ENCODE data around the gene SUPT3H.
"Not testable (repeated sequence)": the region's sequence is repeated elsewhere in the genome, so short reads cannot be mapped to it uniquely, and the experiment has no call there.

SUPT3H gene

DNA sequence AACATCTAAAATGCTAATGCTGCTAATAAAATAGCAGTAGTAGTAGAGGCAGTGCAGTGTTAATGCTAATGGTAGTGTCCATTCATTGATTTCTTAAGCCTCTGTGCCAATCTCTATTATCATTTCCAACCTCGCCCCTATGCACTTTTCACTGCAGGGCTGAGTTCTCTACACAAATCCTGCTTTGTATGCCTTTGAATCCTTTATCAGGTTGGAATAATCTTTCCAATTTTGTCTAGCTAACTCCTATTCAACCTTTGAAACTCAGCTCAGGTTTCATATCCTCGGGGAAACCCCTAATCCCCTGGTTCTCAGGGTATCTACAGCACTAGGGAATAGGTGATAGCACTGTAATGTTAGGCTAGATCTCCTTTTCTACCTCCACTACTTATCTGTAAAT lies 333.6 kb downstream of the SUPT3H start:
- no peak for DNase-seq

DNA sequence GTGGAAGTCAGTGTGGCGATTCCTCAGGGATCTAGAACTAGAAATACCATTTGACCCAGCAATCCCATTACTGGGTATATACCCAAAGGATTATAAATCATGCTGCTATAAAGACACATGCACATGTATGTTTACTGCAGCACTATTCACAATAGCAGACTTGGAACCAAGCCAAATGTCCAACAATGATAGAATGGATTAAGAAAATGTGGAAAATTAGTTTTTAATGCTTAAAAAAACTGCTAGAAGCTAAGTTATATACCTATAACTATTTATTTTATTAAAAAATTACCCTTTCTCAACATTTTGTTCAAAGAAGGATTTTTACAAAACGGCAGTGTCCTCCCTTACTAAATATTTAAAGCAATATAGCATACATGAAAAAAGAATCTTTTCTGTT lies 335.1 kb downstream of the SUPT3H start:
- DNase-seq, result not testable (repeated sequence)

DNA sequence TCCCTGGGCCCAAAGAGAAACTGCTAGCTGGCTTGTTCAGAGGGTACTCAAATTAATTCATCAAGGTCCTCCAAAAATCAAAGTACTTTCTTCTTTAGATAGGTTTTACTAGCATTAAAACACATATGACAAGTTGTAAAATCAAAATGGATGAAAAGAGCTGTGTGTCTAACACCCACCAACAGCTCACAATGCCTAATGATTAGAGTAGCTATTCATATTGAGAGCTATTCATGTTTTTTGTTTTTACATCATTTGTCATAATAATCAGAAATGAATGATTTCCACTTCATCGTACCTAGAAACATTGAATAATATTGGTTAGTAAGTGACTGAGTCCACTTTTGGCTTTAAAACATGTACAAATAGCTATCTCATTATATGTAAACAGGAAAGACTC lies 339.5 kb downstream of the SUPT3H start:
- DNase-seq, result no peak

DNA sequence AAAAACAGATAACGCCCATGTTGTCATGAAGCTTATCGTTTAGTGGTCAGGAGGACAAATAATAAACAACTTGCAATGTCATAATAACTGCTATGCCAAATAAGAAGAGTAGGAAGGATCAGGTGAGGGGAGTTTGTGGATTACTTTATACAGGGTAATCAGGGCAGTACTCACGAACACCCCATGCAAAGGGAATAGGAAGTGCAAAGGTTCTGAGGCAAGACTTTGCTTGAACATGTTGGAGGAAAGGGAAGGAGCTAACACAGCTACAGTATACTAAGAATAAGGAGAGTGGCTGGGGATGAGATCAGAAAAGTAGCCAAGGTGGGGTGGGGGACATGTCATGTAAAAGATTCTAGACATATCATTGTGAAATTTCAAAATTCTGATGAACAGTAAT lies 341.6 kb downstream of the SUPT3H start:
- no peak for DNase-seq

DNA sequence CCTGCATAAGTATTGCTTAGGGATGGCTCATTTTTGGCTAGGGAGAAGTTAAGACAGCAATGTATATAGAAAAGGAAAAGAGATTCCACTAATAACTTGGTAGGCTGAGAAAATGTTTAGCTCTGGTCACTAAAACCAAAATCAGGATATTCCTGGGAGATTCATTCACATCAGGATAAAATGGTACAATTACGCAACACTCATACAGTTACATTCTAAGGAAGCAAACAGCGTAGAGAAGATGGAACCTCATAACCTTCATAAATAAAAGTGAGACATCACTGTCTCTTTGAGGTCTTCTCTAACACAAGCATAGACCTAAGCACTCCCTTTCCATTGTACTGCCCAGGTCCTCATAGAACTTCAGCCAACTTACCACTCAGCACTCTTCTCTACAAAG lies 345.3 kb downstream of the SUPT3H start:
- no peak for DNase-seq

DNA sequence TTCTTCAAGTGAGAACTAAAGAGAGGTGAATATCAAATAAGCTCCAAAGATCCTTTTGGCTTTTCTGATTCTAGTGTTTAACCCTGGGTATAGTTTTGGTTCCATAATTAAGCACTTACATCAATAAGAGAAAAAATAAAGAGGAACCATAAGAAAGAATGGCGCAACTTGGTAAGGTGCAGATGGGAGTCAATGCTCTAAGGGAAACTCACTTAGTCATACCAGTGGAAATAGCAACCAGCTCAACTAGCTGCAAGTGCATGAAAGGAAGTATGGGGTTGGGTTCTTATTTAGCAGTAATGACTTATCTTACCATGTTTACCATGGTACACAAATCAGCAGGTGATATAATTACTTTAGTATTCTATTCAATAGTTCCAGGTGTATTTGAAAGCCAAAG lies 346.1 kb downstream of the SUPT3H start:
- peak; percentile 2 for DNase-seq

DNA sequence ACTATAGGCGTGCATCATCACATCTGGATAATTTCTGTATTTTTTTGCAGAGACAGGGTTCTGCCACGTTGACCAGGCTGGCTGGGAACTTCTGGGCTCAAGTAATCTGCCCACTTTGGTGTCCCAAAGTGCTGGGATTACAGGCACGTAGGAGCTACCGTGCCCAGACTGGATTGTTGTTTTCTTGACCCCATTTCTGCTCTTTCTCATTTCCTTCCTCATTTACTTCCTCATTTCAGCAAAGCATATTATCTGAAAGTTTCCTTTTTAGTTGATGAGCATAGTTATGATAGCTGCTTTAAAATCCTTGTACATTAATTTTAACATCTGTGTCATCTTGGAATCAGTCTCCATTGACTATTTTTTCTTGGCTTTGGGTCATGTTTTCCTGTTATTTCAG lies 350.6 kb downstream of the SUPT3H start:
- DNase-seq, result no peak

DNA sequence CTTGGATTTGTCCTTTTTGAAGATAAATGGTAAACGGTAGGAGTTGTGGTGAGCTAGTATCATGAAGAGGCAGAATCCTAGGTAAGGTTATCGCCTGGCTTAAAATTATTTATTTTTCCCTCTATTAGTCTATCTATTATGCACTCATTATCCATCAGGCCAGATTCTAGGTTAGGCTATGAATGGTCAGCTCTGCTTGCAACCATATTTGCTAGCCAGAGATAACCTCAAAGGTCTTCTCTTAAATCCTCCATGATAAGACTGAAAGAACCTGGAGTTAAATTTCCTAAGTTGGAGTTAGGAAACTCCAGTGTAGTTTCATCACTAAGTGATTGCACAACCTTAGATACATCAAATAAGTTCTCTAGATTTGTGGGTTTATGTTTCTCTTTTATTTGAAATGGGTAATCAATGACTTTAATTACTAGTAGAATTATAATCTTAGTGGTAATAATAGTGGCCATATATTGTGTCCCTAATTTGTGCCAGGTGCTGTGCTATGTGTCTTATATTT lies 351.7 kb downstream of the SUPT3H start:
- no peak for DNase-seq

DNA sequence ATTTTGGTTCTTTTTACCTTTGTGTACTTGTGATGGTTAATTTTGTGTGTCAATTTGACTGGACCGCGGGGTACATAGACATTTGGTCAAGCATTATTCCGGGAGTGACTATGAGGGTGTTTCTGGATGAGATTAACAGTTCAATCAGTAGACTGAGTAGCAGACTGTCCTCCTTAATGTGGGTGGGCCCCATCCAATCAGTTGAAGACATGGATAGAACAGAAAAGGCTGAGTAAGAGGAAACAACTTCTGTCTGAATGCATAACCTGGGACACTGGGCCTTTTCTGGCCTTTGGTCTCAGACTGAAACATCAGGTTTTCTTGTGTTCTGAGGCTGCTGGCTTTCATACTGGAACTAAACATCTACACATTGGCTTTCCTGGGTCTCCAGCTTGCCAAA lies 353.1 kb downstream of the SUPT3H start:
- no peak for DNase-seq

DNA sequence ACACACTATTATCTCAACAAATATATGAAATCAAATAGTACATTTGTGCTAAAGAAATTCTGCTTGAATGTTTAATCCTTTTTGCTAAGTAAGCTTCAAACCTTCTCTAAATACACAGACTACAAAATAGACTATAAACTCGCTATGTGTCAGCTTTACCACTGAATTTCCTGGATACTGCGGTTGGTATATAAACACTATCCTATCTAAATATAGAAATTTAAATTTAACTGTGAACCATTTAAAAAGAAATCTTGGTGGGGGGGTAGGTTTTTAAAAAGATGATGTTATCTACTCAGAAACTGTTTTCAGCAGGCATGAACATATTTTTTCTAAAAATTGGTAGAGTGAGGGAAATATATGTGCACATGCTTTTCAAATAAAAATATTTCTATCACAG lies 356.1 kb downstream of the SUPT3H start:
- DNase-seq, result peak; percentile 29

DNA sequence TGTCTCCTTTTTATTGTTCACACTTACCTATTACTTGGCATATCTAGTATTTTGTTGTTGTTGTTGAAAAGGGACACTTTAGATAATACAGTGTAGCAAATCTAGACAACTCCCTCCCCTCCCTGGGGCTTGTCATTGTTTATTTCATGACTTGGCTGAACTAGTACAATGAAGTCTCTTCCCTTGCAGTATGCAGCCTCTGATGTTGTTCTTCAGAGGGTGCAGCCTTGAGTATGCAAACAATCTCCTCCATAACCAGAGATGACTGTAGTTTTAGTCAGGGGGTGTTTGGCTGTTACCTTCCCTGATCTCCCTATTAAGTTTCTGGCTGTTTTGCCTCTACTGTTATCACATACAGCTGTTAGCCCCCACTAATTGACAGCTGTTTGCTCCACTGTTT lies 365.0 kb downstream of the SUPT3H start:
- DNase-seq, result no peak

DNA sequence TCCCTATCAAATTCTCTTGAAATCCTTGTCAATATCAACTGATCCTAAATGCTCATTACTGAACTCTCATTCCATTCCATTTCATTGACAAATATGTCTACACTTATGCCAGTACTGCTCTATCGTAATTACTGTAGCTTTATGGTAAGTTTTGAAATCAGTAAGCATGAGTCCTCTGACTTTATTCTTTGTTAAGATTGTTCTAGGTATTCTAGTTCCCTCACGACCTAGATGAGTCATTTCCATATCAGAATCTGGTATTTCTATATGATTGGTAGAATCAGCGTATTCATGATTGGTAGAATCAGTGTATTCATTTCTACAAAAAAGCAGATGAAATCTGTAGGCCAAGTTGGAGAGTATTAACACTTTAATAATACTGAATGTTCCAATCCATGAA lies 368.2 kb downstream of the SUPT3H start:
- peak; percentile 79 for DNase-seq

DNA sequence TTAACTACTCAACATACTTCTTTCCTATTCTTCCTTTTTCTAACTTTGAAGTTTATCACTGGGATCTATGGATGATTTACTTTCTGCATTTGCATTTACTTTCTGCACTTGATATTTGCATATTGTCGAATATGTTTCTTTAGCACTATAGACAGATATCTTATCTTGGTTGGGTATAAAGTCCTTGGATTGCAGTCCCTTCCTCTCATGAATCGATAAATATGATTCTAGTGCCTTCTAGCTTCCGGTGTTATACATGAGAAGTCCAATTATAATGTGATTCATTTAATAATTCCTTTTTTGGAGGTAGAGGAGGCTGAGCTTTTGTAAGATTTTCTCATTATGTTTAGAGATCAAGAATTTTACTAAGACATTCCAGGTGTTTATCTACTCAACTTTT lies 370.8 kb downstream of the SUPT3H start:
- DNase-seq, result no peak

DNA sequence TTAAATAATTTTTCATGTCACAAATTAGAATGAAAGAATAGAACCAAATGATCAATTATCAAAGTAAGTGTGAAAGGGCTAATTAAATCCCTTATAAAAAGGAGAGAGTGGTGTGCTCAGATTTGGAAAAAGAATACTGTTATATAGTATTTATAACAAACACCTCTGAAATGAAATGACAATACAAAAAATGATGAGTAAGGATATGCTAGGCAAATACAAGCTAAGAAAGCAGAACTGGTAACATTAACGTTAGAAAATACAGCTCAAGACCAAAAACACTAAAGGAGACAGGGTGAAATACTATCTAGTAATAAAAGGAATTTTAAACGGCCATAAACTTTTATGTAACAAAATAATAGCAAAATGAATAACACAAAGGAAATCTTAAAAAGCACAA lies 373.8 kb downstream of the SUPT3H start:
- no peak for DNase-seq

DNA sequence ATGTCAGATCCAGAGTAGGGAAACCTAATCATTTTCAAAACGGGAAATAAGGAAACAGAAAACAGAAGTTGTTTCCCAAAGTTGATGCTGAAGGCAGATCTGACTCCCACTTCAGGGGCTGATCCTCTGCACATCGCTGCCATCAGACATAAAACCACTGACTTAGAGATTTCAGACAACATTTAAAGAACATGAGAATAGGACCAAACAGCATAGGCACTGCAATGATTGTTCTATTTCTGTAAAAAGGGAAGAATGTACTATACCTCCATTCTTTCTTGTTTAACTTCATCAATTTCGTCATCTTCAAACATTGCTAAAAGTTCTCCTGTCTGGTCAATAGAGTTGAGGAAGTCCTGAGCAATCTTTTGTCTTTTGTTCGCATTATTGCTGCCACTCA lies 374.3 kb downstream of the SUPT3H start:
- no peak for DNase-seq

DNA sequence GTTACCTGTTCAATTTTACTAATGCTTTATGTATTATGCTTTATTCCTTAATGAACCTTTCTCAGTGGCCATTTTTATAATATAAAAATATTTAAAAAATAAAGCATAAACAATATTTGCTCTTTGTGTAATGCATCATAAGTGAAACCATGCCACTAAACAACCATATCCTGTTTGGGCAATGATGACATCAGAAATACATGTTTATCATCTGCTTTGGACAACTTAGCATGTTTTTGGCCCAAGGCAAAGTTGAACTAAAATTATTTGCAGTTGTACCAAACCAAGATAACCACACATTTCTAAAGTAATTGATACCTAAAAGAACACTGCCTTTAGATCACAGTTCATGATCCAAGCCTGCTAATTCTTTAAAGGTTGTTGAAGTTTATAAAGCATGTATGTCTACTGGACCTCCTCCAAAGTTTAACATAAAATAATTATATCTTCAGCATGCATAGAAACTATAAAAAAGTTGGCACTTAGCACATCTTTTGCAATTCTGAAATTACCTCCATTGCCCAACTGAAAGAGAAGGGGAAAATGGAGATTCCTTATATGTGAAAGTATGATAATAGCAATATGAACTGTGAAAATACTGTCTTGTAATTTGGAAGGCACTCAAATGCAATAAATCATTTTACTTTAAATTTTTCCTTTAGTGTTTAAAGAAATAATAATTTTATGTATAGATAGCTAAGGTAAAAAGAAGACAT lies 375.2 kb downstream of the SUPT3H start:
- peak; percentile 15 for DNase-seq

DNA sequence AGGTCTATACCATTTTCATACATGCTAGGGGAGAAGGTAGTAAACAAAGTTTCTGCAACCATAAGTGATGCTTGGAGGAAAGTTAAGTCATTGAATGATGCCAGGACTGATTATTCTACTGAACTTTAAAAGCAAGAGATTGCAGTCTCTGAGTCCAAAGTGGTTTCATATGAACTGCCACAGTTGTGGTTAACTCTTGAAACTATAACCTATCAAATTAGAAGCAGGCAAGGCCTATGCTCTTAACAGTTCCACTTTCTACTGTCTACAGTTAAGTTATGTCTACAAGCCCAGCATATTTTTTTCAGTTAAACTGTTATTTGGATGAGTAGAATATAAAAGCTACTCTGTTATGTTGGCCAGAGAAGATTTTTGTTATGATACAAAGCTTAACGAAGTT lies 376.1 kb downstream of the SUPT3H start:
- DNase-seq, result peak; percentile 71

DNA sequence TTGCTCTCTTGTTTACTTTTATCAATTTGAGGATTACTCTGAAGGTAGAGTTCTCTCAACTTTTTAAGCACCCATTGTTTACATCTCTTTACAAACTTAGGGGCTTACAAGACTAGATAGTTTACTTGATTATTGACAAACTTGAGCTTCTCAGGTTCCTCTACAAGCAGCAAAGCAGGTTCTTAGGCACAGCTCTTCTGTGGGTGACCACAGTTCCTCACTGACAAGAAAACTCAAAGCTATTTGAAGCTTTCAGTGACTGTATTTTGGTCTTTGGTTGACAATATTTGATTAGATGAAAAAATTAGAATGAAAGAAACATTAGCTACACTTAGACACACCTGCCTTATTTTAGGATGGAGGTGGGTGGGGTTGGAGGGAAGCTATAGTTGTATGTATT lies 376.9 kb downstream of the SUPT3H start:
- no peak for DNase-seq

DNA sequence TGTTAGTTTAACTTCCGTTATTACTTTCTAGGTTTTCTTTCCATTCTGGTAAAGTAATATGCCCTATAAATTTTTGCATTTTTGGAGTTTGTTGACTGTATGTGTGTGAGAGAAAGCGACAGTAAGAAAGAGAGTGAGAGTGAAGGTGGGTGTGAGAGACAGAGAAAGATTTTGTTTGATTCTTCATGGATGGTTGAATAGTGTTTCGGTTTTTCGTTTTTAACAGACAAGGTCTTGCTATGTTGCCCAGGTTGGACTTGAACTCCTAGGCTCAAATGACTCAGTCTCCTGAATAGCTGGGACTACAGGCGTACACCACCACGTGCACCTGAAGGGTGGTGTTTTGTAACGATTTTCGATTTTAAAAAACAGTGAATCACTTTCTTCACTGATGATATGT lies 378.7 kb downstream of the SUPT3H start:
- no peak for DNase-seq

DNA sequence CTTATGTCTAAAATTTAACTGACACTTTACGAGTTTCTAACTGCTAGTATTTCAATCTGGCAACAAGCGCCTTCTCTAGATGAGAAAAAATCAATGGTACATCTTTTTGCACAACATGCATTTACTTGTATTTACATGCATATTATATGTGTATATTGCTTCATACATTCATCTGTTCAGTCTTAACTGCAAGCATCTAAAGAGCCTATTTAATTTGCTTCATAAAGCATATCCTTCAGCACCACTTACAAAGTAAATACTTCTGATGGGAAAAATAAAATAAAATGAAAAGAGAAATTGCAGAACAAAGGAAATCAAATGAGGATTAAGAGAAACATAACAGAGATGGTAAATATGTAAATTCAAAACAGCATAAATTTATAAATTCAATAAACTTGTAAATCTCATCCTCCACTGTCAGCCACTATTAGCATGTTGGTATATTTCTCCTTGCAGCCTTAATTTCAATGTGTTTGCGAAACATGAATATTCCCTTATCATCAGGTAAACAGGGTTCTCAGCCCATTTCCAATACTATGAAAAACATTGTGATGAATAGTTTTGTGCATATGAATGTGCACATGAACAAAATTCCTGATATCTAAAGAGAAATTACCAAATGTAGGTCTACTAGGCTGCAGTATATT lies 382.1 kb downstream of the SUPT3H start:
- DNase-seq, result no peak

DNA sequence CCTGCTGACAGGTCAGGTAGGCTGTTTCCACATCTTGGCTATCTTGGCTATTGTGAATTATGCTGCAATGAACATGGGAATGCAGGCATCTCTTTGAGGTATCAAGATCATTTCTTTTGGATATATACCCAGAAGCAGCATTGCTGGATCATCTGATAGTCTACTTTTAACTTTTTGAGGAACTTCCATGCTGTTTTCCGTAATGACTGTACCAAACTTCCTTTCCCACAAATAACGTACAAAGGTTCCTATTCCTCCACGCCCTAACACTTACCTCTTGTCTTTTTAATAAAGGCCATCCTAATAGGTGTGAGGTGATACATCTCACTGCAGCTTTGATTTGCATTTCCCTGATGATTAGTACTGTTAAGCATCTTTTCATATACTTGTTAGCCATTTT lies 388.3 kb downstream of the SUPT3H start:
- no peak for DNase-seq

DNA sequence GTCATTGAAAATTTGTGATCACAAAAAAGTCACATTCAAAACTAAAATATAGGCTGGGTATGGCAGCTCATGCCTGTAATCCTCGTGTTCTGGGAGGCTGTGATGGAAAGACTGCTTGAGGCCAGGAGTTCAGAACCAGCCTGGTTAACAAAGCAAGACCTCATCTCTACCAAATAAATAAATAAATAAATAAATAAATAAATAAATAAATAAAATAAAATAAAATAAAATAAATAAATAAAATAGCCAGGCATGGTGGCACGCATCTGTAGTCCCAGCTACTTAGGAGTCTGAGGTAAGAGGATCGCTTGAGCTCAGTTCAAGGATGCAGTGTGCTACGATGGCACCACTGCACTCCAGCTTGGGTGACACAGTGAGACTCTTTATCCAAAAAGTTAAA lies 392.7 kb downstream of the SUPT3H start:
- no peak for DNase-seq

DNA sequence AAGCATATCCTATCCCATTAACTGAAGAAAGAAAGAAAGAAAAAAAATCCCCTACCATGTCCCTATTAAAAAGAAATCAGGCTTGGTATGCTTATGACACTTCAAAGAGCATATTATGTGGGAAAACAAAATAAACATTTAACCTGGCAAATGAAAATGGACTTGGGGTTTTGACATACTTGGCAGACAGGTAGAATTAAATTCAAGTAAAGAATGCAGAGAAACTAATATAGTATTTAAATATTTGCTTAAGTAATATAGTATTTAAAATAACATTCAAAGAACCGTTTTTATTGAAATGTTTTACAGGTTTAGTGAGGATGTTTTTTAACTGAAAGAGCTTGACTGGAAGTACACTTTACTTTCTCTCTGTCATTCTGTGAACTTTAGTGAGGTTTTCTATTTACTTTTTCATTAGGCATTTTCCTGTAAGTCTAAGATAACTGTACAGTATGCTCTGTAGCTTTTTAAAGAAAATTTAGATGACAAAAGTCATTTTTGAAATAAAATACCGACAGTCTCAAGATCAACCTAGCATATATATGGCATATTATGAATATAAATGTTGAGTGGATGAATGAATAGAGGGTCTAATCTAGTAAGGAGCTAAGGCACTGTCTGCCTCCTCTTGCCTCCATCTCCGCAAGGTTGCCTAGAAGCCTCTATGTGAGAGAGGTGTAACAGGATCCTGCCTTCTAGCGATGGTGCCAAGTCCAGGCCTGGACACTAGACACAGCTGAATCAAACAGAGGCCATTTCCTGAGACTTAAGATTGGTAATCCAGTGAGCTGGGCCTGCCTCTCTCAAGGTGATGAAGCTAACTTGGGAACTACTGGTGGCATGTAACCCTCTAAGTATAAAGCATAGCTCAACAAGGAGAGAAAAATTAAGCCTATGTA lies 394.0 kb downstream of the SUPT3H start:
- no peak for DNase-seq

DNA sequence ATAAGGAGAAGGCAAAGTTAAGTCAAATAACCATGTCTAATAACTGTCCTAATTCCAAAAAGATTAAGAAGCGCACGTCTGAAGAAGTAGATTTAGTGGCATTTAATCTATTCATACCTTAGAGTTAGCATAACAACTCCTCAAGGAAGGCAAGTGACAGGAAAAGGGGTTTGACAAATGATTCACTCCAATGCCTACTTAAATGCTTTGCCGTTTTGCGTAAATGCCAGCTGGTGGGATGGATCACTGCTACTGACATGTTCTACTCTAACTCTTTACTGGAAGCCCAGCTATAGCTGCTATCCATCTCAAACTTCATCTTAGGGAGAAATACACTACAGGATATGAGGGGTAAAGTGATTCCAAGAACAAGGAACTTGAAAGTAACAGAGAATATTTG lies 396.9 kb downstream of the SUPT3H start:
- DNase-seq, result no peak
